H9 (cell line): ENCODE measurements around the gene CAMK1G. TPM values are rescaled to one million over a fixed set of nuclear protein-coding genes. Genes with fewer than 3 reads are reported as not detected.

ENCODE experiments used
- DNase-seq: peaks from one replicate; pipeline ENCODE4 v3.0.0-alpha.2; 2017
- H2AFZ ChIP-seq: one replicate; pipeline ENCODE4 v1.6.1; 2013; ENCODE audit warnings: mild to moderate bottlenecking, low read length, control low read depth, moderate library complexity
- H2AK5ac ChIP-seq: 2 replicates; pipeline ENCODE4 v1.6.1; 2013; ENCODE audit warnings: low read length, control low read depth, mixed read lengths; ENCODE audit not compliant: insufficient read length
- H2BK120ac ChIP-seq: one replicate; pipeline ENCODE4 v1.6.1; 2013; ENCODE audit warnings: low read depth, mild to moderate bottlenecking, low read length, control low read depth, inconsistent platforms; ENCODE audit not compliant: poor library complexity, severe bottlenecking
- H2BK12ac ChIP-seq: 2 replicates; pipeline ENCODE4 v1.6.1; 2013; ENCODE audit warnings: low read length, control low read depth, mixed read lengths, low read depth; ENCODE audit not compliant: insufficient read length
- H2BK15ac ChIP-seq: 2 replicates; pipeline ENCODE4 v1.6.1; 2013; ENCODE audit warnings: low read depth, low read length, control low read depth
- H2BK20ac ChIP-seq: one replicate; pipeline ENCODE4 v1.6.1; 2013; ENCODE audit warnings: low read depth, mild to moderate bottlenecking, low read length, control low read depth, inconsistent platforms; ENCODE audit not compliant: poor library complexity, severe bottlenecking
- H2BK5ac ChIP-seq: 2 replicates; pipeline ENCODE4 v1.6.1; 2013; ENCODE audit warnings: low read length, control low read depth, mixed read lengths; ENCODE audit not compliant: insufficient read length
- H3K14ac ChIP-seq: 2 replicates; pipeline ENCODE4 v1.6.1; 2013; ENCODE audit warnings: low read length, control low read depth; ENCODE audit not compliant: insufficient read depth
- H3K18ac ChIP-seq: 2 replicates; pipeline ENCODE4 v1.6.1; 2013; ENCODE audit warnings: low read depth, mild to moderate bottlenecking, mixed read lengths, low read length, control low read depth; ENCODE audit not compliant: insufficient read length
- H3K23ac ChIP-seq: 2 replicates; pipeline ENCODE4 v1.6.1; 2013; ENCODE audit warnings: low read length, control low read depth, mixed read lengths, low read depth; ENCODE audit not compliant: insufficient read length
- H3K23me2 ChIP-seq: 2 replicates; pipeline ENCODE4 v1.6.1; 2013; ENCODE audit warnings: low read depth, mild to moderate bottlenecking, mixed read lengths, low read length, control low read depth; ENCODE audit not compliant: insufficient read length, poor library complexity, severe bottlenecking
- H3K27ac ChIP-seq: 2 replicates; pipeline ENCODE4 v1.5.1; 2013; ENCODE audit warnings: low read length, control low read depth, mixed read lengths, low read depth; ENCODE audit not compliant: insufficient read length
- H3K27me3 ChIP-seq: 2 replicates; pipeline ENCODE4 v1.6.1; 2013; ENCODE audit warnings: low read length, control low read depth, inconsistent platforms; ENCODE audit not compliant: insufficient read depth
- H3K4ac ChIP-seq: 2 replicates; pipeline ENCODE4 v1.6.1; 2013; ENCODE audit warnings: low read depth, mild to moderate bottlenecking, control low read depth, inconsistent platforms, low read length, moderate library complexity
- H3K4me1 ChIP-seq: 2 replicates; pipeline ENCODE4 v1.6.1; 2013; ENCODE audit warnings: low read length, control low read depth, inconsistent platforms; ENCODE audit not compliant: insufficient read depth
- H3K4me2 ChIP-seq: 2 replicates; pipeline ENCODE4 v1.6.1; 2013; ENCODE audit warnings: low read length, control low read depth, mixed read lengths; ENCODE audit not compliant: insufficient read length, insufficient read depth
- H3K56ac ChIP-seq: 2 replicates; pipeline ENCODE4 v1.6.1; 2013; ENCODE audit warnings: low read depth, mild to moderate bottlenecking, mixed read lengths, low read length, control low read depth; ENCODE audit not compliant: insufficient read length
- H3K79me1 ChIP-seq: 2 replicates; pipeline ENCODE4 v1.6.1; 2013; ENCODE audit warnings: low read depth, mild to moderate bottlenecking, moderate library complexity, low read length, control low read depth, inconsistent platforms; ENCODE audit not compliant: insufficient read depth, poor library complexity, severe bottlenecking
- H3K79me2 ChIP-seq: 2 replicates; pipeline ENCODE4 v1.6.1; 2013; ENCODE audit warnings: low read length, control low read depth, inconsistent platforms; ENCODE audit not compliant: insufficient read depth
- H3K9ac ChIP-seq: 2 replicates; pipeline ENCODE4 v1.6.1; 2013; ENCODE audit warnings: low read length, control low read depth, mixed read lengths; ENCODE audit not compliant: insufficient read length; ENCODE audit errors: extremely low read depth
- H3K9me3 ChIP-seq: one replicate; pipeline ENCODE4 v1.6.1; 2013; ENCODE audit warnings: low read depth, low read length, inconsistent platforms; ENCODE audit not compliant: control insufficient read depth
- H3T11ph ChIP-seq: one replicate; pipeline ENCODE4 v1.6.1; 2013; ENCODE audit warnings: mild to moderate bottlenecking, low read length, control low read depth, inconsistent platforms
- H4K20me1 ChIP-seq: one replicate; pipeline ENCODE4 v1.6.1; 2013; ENCODE audit not compliant: control insufficient read depth, insufficient read length, insufficient read depth
- H4K5ac ChIP-seq: 2 replicates; pipeline ENCODE4 v1.6.1; 2013; ENCODE audit warnings: low read depth, mild to moderate bottlenecking, mixed read lengths, low read length, control low read depth; ENCODE audit not compliant: insufficient read length
- H4K8ac ChIP-seq: replicated peaks from 2 replicates; pipeline ENCODE4 v1.6.1; 2013; ENCODE audit warnings: low read length, control low read depth, mixed read lengths, low read depth; ENCODE audit not compliant: insufficient read length
- H4K91ac ChIP-seq: 2 replicates; pipeline ENCODE4 v1.6.1; 2013; ENCODE audit warnings: low read depth, mild to moderate bottlenecking, moderate library complexity, mixed read lengths, low read length, control low read depth; ENCODE audit not compliant: insufficient read length
- H3K27ac Mint-ChIP-seq, 3 experiments: 2 replicates in 2 of 3; 3 replicates in 1 of 3; pipeline ENCODE4 v1.8.0; 2020 to 2021; ENCODE audit warnings: mixed read lengths in 3 of 3, mild to moderate bottlenecking in 1 of 3, moderate library complexity in 1 of 3
- H3K27me3 Mint-ChIP-seq: 2 replicates; pipeline ENCODE4 v1.8.0; 2021; ENCODE audit warnings: low read depth, mild to moderate bottlenecking, moderate library complexity, mixed read lengths
- H3K36me3 Mint-ChIP-seq, 3 experiments: 2 replicates in 2 of 3; 3 replicates in 1 of 3; pipeline ENCODE4 v1.8.0; 2020 to 2021; ENCODE audit warnings: low read depth in 3 of 3, mixed read lengths in 3 of 3; ENCODE audit not compliant: insufficient read depth in 1 of 3
- H3K4me1 Mint-ChIP-seq, 2 experiments: 2 replicates each; pipeline ENCODE4 v1.8.0; 2020; ENCODE audit warnings: mixed read lengths in 2 of 2
- H3K4me3 Mint-ChIP-seq, 2 experiments: 2 replicates in 1 of 2; 3 replicates in 1 of 2; pipeline ENCODE4 v1.8.0; 2020 to 2021; ENCODE audit warnings: mild to moderate bottlenecking in 2 of 2, mixed read lengths in 2 of 2, moderate library complexity in 1 of 2
- H3K9me3 Mint-ChIP-seq, 2 experiments: 2 replicates in 1 of 2; 3 replicates in 1 of 2; pipeline ENCODE4 v1.8.0; 2020; ENCODE audit warnings: mild to moderate bottlenecking in 2 of 2, mixed read lengths in 2 of 2, moderate library complexity in 1 of 2
- WGBS: extraction: QIAGEN DNeasy Blood & Tissue Kit; methylation state at CpG from one replicate; pipeline ENCODE4 v1.1.7; 2013; ENCODE audit warnings: missing lambda C conversion rate, low lambda C conversion rate, mixed read lengths; ENCODE audit not compliant: insufficient read length; ENCODE audit errors: extremely low coverage; 5-methylcytosine and 5-hydroxymethylcytosine counted together
- total RNA-seq: library from RNA; stranded (reverse); gene quantifications from 2 replicates; pipeline ENCODE4 v1.2.1, GENCODE V29; 2021
- TF ChIP-seq, protein P1 (sequence below): fragments of 200-600 bp; sonication (generic); conservative IDR thresholded peaks from 3 replicates; pipeline ENCODE4 v1.8.0; 2021; ENCODE audit warnings: antibody characterized with exemption, mild to moderate bottlenecking

Gene CAMK1G
- total RNA-seq, 1 experiment from 2014 or later = 0.28 TPM

DNA sequence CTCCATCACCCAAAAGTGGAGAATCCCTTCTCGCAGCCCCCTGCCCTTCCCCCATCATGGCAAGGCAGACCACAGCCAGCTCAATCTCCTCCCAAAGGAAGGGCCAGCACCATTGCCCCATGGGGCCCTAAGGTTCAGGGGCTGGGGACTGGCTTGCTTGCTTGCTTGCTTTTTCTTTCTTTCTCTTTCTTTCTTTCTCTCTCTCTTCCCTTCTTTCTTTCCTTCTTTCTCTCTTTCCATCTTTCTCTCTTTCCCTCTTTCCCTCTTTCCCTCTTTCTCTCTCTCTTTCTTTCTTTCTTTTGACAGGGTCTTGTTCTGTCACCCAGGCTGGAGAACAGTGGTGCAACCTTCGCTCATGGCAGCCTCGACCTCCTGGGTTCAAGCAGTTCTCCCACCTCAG lies 38.1 kb upstream of the CAMK1G start:
- no peak overlapping the region for H3K4ac ChIP-seq
- H2AFZ ChIP-seq = no peak overlapping the region
- no peak overlapping the region for H3K56ac ChIP-seq
- no peak overlapping the region for H4K91ac ChIP-seq
- WGBS = no CpG with 5 or more reads among the region's 3 CpGs
- H2BK20ac ChIP-seq = no peak overlapping the region
- Mint-ChIP-seq H3K27me3 (peaks cover 13% of the 10 kb centered on the region), H3K36me3 (no peaks in the 10 kb centered on the region), H3K4me1 (peaks cover 12 to 17% of the 10 kb centered on the region in 2 experiments), H3K4me3 (no peak overlapping the region; a peak in 1 of 5 replicates), H3K9me3 (no peaks in the 10 kb centered on the region; a peak in 2 of 5 replicates), H3K27ac (peak overlapping the region in 1 of 3 experiments; percentile 56; a peak in 1 of 7 replicates)
- no peak overlapping the region for H3K14ac ChIP-seq
- H3K27me3 ChIP-seq = no peaks in the 10 kb centered on the region
- no peak overlapping the region for H2BK12ac ChIP-seq
- H3K4me2 ChIP-seq = no peak overlapping the region
- H2BK5ac ChIP-seq = no peak overlapping the region
- H3K18ac ChIP-seq = no peak overlapping the region
- TF ChIP-seq, protein P1, sequence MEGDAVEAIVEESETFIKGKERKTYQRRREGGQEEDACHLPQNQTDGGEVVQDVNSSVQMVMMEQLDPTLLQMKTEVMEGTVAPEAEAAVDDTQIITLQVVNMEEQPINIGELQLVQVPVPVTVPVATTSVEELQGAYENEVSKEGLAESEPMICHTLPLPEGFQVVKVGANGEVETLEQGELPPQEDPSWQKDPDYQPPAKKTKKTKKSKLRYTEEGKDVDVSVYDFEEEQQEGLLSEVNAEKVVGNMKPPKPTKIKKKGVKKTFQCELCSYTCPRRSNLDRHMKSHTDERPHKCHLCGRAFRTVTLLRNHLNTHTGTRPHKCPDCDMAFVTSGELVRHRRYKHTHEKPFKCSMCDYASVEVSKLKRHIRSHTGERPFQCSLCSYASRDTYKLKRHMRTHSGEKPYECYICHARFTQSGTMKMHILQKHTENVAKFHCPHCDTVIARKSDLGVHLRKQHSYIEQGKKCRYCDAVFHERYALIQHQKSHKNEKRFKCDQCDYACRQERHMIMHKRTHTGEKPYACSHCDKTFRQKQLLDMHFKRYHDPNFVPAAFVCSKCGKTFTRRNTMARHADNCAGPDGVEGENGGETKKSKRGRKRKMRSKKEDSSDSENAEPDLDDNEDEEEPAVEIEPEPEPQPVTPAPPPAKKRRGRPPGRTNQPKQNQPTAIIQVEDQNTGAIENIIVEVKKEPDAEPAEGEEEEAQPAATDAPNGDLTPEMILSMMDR = no peak
- no peak overlapping the region for H2AK5ac ChIP-seq
- H3K4me1 ChIP-seq = no peaks in the 10 kb centered on the region
- H3K23me2 ChIP-seq = no peaks in the 10 kb centered on the region
- no peak overlapping the region for H4K5ac ChIP-seq
- H2BK15ac ChIP-seq = no peak overlapping the region
- no peaks in the 10 kb centered on the region for H3K9me3 ChIP-seq
- H3K23ac ChIP-seq = no peak overlapping the region
- H4K20me1 ChIP-seq = no peaks in the 10 kb centered on the region
- no peak for DNase-seq
- H3K27ac ChIP-seq = no peak overlapping the region
- no peak overlapping the region for H3T11ph ChIP-seq
- no peak overlapping the region for H4K8ac ChIP-seq
- no peaks in the 10 kb centered on the region for H3K79me1 ChIP-seq
- no peaks in the 10 kb centered on the region for H3K79me2 ChIP-seq
- H3K9ac ChIP-seq = no peak overlapping the region
- no peak overlapping the region for H2BK120ac ChIP-seq
